GM18517 (cell line): Measurements from ENCODE around the gene DOCK4.

ENCODE experiments used
- ATAC-seq: cut with Tn5 transposase; IDR thresholded peaks from one replicate; pipeline ENCODE4 v1.9.1; 2021; ENCODE audit warnings: mild to moderate bottlenecking, moderate library complexity; ENCODE audit not compliant: unreplicated experiment

Gene DOCK4

DNA sequence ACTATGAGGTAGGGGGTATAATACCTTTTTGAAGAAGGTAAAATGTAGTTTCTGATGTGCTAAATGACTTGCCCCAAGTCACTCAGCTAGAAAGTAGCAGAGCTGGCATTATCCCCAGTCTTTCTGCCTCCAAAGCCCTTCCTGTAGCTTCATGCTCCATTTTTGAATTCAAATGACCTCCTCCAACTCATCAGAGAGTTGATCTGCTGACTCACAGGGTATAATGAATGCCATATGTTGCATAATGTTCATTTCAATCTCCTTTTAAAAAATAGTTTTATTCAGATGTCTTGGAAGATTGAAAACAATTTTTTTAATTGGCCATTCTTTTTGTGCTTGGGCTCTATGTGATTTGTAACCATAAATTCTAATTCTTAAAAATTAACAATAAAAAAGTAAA lies 371.1 kb downstream of the DOCK4 start:
- ATAC-seq, result no peak

DNA sequence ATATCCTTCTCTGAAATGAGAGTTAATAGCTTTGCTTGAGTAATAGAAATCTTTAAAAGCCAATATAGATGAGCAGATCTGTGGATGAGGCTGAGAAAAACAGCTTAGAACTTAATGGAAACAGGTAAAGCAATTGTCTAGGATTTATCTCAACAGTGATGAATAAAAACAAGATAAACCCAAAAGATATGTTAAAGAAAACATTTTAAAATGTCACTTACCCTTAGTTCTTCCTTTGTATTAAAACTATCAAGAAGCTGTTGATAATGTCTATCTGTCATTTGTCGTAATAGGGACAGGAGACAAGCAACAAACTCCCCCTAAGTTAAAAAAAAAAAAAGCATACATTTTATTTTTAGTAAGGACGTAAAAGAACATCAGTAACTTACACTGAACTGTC lies 371.8 kb downstream of the DOCK4 start:
- no peak for ATAC-seq

DNA sequence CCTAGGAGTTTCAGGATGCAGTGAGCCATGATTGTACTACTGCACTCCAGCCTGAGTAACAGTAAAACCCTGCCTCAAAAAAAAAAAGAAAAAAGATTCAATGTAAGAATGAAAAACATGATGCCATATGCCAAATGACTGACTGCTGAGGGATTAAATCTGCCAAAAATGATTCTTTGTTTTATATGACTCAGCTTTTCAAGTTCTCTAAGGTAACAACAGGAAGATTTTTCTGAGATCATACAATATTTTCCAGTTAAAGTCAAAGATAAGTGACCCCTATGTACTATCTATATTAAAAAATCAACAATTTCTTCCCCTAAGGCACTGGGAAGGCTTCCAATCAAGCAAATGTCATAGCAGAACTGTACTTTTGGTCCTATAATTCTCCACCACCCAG lies 372.7 kb downstream of the DOCK4 start:
- ATAC-seq, result no peak

DNA sequence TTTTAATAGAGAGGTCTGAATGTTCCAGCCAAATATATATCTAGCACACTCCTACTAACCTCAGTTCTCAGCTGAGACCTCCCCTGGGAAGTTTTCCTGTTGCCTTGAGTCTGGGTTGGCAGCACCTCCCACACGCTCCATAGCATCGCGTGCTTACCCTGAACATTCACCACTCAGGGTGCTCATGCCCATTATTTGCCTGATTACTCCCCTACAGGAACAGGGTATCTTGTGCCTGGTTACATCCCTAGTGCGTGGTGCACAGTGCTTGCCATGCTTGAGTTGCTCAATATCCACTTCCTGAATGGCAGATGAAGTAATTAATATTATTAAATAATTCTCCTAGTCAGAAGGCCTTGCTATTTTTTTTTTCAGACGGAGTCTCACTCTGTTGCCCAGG lies 374.0 kb downstream of the DOCK4 start:
- no peak for ATAC-seq

DNA sequence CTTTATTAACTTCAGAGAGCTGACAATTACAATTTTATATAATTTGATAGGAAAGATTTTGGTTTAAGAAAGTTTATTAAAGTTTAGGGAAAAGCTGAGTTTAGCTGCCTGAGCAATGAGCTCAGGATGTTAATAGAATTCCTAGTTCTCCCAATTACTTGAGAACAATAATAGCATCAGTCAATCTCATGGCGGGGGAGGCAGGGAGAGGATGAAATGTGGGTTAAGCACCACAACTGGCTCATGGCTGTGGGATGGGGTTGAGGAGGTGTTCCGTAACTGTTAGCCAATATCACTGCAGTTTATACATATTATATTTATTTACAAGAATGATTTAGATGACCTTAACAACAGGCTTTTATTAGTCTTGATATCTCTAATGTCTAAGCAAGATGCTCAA lies 377.0 kb downstream of the DOCK4 start:
- no peak for ATAC-seq

DNA sequence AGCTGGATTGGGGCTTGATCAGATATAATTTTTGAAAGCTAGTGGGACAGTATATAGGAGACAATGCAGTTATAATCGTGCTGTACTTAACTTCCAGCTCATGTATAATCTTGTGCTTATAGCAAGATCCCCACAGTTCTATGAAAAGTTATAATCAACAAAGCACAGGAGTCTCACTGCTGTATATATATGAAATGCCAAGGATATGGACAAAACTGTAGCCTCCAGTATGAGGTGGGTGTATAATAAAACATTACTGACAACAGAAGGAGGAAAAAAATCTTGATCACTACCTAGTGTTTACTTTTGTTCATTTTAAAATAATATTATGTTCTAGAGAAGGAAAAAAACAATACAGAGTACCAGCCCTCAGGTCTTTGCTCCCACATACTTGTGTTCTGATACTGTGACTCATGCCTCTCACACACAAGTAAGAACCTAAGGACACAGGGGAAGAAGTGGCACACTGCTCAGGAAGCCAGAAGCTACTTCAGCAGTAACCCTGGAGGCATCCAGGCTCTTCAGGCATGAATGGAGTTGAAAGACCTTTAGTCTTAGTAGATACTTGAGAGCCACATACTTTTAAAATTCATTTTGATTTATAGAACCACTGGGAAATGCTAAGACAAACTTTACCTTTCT lies 378.2 kb downstream of the DOCK4 start:
- no peak for ATAC-seq

DNA sequence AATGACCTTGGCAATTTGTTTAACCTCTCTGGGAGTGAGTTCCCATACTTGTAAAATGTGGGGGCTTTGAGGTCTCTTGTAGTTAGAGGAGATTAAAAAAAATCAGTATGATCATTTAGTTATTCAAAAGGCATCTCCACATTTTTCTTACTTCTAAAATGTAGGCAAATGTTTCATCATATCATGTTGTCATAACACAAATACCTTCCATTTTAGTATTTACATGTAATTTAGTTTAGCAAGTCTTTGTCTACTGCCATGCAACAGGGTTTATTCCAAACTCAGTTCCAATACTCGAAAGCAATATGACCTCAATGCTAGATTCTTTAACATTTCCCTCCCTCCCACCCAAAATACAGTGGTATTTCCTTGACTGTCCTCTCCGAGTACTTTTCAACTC lies 381.2 kb downstream of the DOCK4 start:
- ATAC-seq, result no peak

DNA sequence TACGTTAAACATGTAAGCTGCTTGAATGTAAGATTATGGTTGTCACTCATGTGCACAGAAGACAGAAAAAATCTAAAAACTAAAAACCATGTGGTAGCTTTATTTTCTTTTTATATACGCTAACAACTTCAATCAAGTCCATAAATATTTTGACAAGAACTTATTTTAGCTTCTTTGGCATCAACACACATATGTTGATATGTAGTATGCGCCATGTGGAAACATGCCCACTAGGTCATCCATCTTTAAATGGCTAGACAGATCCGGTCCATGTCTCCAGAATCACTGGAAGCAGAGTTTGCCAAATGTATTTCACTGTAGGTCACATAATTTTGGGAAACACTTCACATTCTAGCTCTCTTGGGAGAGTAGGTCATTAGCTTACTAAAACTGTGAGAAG lies 382.4 kb downstream of the DOCK4 start:
- ATAC-seq, result no peak

DNA sequence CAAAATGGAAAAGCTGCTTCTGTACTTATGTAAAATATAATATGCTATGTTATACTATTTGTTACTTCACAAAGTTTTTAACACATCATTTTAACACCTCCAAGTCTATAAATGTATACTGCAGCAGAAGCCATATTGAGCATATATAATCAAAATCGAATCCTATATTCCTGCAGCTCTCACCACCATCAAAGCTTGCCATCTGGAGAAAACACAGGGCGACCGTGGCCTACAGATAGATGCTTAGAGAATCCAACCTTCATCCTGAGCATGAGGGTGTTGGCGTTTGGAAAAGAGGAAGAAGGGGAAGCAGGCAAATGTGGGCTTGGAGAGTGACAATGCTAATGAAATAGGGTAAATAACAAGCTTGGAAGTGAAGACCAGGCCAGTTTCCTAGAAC lies 385.2 kb downstream of the DOCK4 start:
- no peak for ATAC-seq

DNA sequence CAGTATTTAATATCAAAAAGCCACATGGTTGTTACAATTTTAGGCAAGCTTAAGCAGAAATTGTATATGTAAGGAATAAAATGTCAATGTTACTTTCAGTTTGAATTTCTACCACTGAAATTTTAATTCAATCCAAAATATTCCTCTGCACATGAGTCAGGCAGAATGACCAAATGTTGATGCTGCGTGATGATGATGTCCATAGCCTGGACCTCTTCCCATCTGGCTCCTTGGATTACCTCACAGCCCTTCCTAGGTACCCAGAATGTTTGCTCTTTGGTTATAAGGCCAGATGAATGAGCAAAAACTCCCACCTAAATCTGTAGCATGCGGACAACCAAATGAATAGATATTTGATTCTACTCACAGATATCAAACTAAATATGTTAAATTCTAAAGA lies 385.6 kb downstream of the DOCK4 start:
- no peak for ATAC-seq

DNA sequence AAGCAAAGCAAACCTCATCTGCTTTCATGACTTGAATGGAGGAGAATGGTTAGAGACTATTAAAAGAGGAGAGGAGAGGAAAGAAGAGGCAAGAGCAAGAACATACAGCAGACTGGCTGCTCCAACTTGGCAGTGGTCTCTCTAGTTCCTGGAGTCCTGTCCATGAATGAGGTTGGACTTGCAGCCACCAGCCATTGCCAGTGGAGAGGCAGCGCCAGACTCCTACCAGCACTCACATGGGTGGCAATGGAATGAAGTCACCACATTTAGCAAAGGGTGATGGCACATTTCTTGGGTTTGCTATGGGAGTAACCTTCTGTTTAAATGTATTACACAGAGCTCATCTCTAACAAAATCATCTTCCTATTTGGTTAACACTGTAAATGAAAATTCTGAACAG lies 386.1 kb downstream of the DOCK4 start:
- ATAC-seq, result no peak

DNA sequence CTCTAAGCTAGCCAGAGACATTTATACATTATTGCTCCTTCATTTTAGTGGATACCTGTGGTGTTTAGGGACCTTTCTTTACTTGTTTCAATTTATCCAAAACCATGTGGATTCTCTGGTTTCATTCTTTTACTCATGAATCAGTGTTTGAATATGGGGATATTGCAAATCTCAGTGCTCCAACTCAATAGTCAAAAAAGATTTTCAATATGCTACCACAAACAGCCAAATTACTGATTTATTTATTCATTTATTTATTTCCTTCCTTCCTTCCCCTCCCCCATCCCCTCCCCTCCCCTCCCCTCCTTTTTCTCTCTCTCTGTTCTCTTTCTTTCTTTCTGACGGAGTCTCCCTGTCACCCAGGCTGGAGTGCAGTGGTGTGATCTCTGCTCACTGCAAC lies 390.8 kb downstream of the DOCK4 start:
- no peak for ATAC-seq

DNA sequence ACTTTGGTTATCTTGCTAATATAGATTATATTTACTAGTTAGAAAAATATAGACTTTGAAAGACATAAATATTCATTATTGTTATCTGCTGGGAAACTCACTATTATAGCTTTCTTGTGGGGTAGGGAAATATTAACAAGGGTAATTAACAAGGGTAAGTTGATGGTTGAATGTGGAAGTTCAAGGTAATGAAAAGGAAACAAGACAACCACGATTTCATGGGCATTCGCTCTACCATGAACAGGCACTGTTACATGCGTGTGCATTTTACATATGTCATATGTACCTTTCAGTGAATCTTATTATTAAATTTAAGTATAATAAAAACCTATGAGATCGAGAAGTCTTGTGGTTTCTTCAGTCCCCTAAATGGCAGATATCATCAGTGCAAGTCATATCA lies 392.9 kb downstream of the DOCK4 start:
- no peak for ATAC-seq

DNA sequence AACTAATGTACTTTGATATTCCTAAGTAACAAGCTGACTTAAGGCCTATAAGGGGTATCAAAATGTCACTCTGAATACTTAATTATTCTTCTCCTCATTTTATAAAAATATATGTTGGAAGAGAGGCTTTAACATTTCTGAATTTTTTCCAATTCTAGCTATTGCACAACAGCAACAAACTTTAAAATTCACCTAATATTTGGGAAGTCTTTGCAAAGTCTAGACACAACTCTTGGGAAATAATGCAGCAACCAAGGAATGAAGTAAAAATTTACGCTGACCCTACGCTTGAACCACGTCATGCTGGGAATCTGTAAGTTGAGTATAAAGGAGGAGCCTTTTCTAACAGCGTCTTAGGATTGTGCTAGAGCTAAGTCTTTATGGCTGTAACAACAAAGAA lies 400.0 kb downstream of the DOCK4 start:
- ATAC-seq, result no peak

DNA sequence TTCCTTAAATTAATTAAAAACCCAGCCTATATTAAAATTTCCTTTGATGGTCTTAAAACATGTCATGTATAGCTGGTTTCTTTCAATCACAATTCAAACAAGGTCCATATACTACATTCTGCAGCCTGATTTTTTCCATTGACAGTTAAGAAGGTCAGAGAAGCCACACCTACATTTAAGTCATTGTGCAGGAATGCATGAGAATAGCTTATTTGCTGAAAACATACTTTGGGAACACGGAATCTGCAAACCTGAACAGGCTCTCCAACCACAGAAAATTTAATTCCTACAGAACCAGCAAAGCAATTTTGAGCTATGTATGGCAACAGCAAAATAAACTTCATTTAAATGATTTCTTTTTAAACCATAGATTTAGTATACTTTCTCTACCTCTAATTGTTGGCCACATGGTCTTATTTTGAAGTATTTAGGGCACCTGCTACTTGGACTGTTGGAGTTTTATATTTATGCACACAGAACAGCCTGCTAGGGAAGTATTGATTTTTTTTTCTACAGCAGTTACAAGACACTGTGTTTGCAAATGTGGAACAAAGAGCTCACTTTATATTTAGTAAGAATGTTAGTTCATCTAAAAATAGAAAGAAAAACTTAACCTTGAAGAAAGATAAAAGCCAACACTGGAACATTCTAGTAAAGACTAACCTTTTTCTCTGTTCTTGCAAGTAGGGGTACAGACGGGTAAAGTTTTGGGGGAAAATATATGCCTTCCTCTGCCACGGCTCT lies 403.0 kb downstream of the DOCK4 start:
- no peak for ATAC-seq

DNA sequence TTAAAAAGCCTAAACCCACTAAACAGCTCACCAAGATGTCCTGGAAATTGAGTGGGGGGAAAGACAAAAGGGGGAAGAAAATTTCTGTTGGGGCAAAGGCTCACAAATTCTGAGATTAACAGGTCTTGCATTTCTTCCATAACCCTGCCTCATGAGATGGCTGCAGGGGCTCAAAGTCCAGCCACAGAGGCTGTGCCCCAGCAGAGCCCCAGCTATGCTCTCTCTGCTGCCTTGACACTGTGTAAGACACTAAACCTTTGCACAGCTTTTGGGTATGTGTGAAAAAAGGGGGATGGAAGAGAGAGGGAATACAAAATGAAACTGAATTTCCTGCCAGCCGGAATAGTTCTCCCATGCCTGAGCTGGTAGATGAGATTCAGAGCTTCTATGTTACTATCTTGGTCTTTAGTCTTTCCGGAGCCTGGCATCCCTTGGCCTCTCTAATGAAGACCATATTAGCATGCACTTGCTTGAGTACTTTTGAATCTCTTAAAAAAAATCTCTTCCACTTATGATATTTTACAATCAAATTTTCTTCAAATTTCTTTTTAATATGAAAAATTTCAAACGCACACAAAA lies 403.9 kb downstream of the DOCK4 start:
- no peak for ATAC-seq

DNA sequence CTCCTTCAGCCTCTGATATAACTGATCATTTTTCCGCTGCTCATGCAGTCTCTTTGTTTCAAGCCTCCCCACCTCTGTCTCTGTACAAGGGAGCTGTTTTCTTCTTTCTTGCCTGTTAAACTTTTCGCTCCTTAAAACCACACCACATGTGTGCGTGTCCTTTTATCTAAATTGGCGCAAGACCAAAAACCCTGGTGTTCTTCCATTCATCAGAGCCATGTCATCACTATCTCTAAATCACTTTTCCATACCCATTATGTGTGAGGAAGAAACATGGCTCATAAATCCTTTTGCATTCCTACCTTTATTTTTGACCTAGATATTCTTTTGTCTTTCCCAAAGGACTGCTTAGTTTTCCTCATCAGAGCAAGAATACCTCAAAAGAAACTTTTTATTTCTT lies 404.9 kb downstream of the DOCK4 start:
- ATAC-seq, result no peak

DNA sequence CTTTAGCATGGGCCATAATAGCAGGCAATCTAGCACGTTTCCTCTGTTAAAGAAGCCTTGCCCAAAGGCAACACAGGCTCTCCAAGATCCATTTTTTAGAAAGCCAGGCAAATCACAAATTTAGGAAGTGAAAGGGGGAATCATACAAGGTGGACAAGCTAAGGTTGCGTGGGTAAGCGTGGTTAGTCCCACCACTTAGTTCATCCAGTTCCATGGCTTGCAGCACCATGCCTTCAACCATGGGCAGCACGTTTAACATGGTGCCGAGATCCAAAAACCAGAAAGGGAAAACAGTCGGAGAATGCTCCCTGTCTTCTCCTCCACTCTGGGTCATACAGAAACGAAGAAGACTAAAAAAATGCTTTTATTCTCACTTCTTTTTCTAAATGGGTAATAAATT lies 409.5 kb downstream of the DOCK4 start:
- ATAC-seq, result no peak

DNA sequence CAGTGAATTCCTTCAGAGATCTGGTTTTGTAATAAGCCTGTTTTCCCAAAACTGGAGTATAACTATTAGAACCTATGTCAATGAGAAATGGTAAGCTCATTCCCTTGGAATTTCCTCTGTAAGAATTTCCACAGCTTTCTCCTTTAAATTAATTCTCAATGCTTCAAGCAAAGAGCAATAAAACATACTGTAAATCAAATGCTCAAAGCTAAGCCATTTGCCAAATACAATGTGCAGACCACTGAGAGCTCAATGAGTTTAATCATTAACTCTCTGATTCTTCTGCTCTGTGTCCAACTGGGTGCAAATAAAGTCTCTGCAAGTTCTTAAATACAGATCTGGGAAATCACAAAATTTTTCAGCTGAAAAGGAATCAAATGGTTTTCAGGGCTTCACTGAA lies 416.3 kb downstream of the DOCK4 start:
- ATAC-seq, result no peak

DNA sequence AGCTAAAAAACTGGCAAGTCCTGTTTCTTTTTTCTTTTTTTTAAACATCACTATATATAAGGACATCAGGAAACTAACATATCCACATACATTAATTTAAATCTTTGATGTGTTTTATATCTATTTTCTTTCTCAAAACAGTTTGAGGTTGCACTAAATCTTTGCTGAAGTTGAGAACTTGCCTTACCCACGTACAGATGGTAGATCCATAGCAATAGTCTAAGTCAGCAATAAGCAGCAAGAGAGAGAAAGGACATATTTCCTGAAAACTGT lies 417.2 kb downstream of the DOCK4 start:
- no peak for ATAC-seq

DNA sequence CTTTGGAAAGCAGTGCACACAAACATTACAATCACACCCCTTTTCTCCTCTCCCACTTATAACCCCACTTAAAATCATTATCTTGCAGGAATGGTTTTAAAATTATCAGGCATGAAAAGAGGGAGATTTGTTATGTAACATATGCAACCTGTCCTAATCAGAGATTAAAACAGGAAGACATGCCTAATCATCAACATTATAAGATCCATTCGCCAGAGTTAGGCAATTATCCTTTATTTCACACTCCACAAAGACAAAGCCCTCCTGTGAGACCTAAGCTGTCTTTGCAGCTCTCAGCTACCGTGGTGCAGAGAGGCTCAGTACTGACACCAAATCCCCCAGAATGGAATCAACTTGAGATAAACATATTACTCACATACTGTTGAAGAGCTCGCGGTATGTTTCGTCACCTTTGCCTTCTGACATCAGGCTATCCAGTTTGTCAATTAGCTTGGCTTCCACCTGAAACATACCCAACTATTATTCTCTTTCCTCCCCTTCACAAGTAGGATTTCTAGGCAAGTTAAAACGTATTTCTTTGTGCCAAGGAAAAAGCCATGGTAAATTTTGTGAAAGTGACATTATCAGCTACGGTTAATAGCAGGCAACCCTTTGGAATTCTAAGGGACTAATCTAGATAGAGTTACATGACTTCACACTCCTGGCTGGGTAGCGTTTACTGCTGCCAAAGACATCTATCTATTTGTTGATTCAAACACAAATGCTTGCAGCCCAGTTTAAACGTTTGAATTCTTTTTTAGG lies 417.7 kb downstream of the DOCK4 start:
- ATAC-seq, result no peak

DNA sequence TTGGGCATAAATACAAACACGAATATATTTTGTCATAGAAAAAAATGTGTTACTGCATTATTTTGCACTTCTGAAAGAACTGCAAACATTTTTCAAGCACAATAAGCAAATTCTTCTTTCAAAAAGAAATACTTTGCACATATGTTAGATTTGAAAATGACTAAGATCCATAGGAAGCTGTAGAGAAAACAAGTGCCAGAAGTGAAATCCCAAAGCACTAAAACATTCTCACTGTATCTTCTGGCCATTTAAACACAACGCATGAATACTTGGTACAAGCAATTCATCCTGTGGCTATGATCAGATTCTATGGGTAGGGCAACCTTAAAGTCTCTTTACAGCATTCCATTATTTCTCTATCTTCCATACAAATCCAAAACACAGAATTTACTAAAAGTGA lies 418.5 kb downstream of the DOCK4 start:
- no peak for ATAC-seq
